AG09309 (cell line): Measurements from ENCODE around the gene C6.

Source experiments
- DNase-seq: peaks from one replicate; pipeline ENCODE4 v3.0.0-alpha.2; 2010; ENCODE audit warnings: low read depth
- H3K4me3 ChIP-seq: 2 replicates; pipeline ENCODE4 v1.5.1; 2011; ENCODE audit warnings: mild to moderate bottlenecking, low read depth, low read length, moderate library complexity; ENCODE audit not compliant: control insufficient read depth
- CTCF ChIP-seq: IDR thresholded peaks from 2 replicates; pipeline ENCODE4 v1.5.1; 2011; ENCODE audit warnings: mild to moderate bottlenecking, low read depth, low read length, inconsistent platforms; ENCODE audit not compliant: insufficient read depth, control insufficient read depth; ENCODE audit errors: missing control alignments

The C6 gene

GRCh38 chr5:41145306-41145705 is 68.0 kb downstream of the C6 start:
- no peak overlapping the region for H3K4me3 ChIP-seq
- TF ChIP-seq CTCF = no peak
- DNase-seq = no peak

- H3K4me3 ChIP-seq = no peak overlapping the region
- DNase-seq = no peak
- no peak for TF ChIP-seq CTCF
Observed at GRCh38 chr5:41143131-41143901, 70.0 kb downstream of the C6 start.

DNA sequence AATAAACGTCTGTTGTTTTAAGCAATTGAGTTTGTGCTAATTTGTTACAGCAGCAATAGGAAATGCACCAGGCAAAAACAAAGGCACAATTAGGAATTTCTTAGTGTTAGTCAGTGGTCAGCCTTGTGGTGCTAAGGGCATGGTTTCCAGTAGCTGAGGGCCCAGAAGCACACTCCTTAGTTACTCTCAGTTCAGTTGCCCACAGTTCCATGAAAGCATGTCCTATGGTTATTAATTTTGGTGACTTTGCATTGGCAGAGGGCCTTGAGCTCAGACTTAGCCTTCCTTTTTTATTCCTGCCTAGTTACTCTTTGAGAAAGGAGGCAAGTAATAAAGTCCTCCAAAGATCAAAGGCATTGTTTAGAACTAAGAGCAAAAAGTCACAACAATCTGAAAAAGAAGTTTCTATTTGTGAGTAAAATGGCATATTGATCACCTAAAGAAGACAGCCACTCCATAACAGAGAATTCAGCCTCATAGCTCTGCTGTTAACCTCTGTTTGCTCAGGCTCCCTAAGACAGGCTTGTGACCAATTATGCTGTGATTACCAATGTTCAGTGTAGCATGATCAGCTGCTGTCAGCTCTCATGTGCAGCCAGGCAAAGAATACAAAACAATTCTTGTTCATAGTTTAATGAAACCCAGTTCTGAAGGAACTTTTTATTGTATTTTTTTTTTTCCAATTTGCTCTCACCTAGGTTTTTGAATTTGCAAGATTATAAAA is 85.2 kb downstream of the C6 start:
- H3K4me3 ChIP-seq = no peak overlapping the region
- DNase-seq = no peak
- TF ChIP-seq CTCF = no peak

- H3K4me3 ChIP-seq = no peak overlapping the region
- no peak for TF ChIP-seq CTCF
- no peak for DNase-seq
Observed at GRCh38 chr5:41122459-41122858, 90.9 kb downstream of the C6 start.

- DNase-seq = no peak
- TF ChIP-seq CTCF = no peak
- H3K4me3 ChIP-seq = no peak overlapping the region
Observed at GRCh38 chr5:41120600-41120999, 92.7 kb downstream of the C6 start.

- H3K4me3 ChIP-seq = no peak overlapping the region
- no peak for DNase-seq
- TF ChIP-seq CTCF = no peak
Observed at GRCh38 chr5:41118177-41118576, 95.2 kb downstream of the C6 start.
